HCT116 (cell line): ENCODE data around the gene ZNF737. TPM values are rescaled to one million over a fixed set of nuclear protein-coding genes. Genes with fewer than 3 reads are reported as not detected.

ENCODE experiments used
- total RNA-seq: library from RNA; stranded (reverse); gene quantifications from one replicate; pipeline ENCODE4 v1.2.1, GENCODE V29; 2021; ENCODE audit not compliant: unreplicated experiment

The ZNF737 gene
- total RNA-seq, 1 experiment from 2014 or later: not detected

Other genes with a start within 250 kb of the ZNF737 start
- gene ZNF626, start 95.8 kb upstream of the ZNF737 start, total RNA-seq: not detected
- not detected for gene ZNF66, start 210.5 kb upstream of the ZNF737 start, total RNA-seq